Heart left ventricle (tissue), 16 donors: ENCODE data around the gene FOLR3. TPM values are rescaled to one million over a fixed set of nuclear protein-coding genes. Genes with fewer than 3 reads are reported as not detected.
"Not testable (repeated sequence)": the region's sequence is repeated elsewhere in the genome, so short reads cannot be mapped to it uniquely, and the experiment has no call there.

Experiments used
- ATAC-seq, 4 donors: fragments of 200-7000 bp; cut with Tn5 transposase; one replicate each; pipeline ENCODE4 v1.9.1; 2020 to 2022; ENCODE audit warnings: moderate library complexity in 4 of 4, mild to moderate bottlenecking in 3 of 4, moderate number of reproducible peaks in 1 of 4
- DNase-seq, 5 donors: peaks; one replicate each; pipeline ENCODE4 v3.0.0-alpha.2; 2020
- H3K27ac ChIP-seq, 12 donors: fragments of 200-600 bp; sonication (generic) in 4 of 12; one replicate each; pipeline versions ENCODE4 v1.5.0 to v1.8.0; 2016 to 2022; ENCODE audit warnings: mild to moderate bottlenecking in 2 of 12
- H3K27me3 ChIP-seq, 9 donors: fragments of 200-600 bp; sonication (generic) in 2 of 9; one replicate each; pipeline versions ENCODE4 v1.5.1 to v1.8.0; 2016 to 2022; ENCODE audit warnings: mild to moderate bottlenecking in 3 of 9
- H3K36me3 ChIP-seq, 9 donors: fragments of 200-600 bp; sonication (generic) in 2 of 9; one replicate each; pipeline versions ENCODE4 v1.5.0 to v1.8.0; 2018 to 2022; ENCODE audit warnings: mild to moderate bottlenecking in 2 of 9
- H3K4me1 ChIP-seq, 12 donors: fragments of 200-600 bp; sonication (generic) in 4 of 12; one replicate each; pipeline versions ENCODE4 v1.5.0 to v1.8.0; 2016 to 2022; ENCODE audit warnings: mild to moderate bottlenecking in 3 of 12
- H3K4me3 ChIP-seq, 12 donors: fragments of 200-600 bp; sonication (generic) in 4 of 12; one replicate each; pipeline versions ENCODE4 v1.5.0 to v1.8.0; 2017 to 2022; ENCODE audit warnings: mild to moderate bottlenecking in 9 of 12, moderate library complexity in 4 of 12
- H3K9me3 ChIP-seq, 12 donors: fragments of 200-600 bp; sonication (generic) in 4 of 12; one replicate each; pipeline versions ENCODE4 v1.5.0 to v1.8.0; 2016 to 2022; ENCODE audit warnings: mild to moderate bottlenecking in 1 of 12
- CTCF ChIP-seq, 12 donors: fragments of 200-600 bp; sonication (generic) in 4 of 12; IDR thresholded peaks; one replicate each; pipeline versions ENCODE4 v1.5.0 to v1.8.0; 2018 to 2022; ENCODE audit warnings: antibody characterized with exemption in 12 of 12, mild to moderate bottlenecking in 5 of 12
- POLR2A ChIP-seq, 2 donors: fragments of 450-650 bp; IDR thresholded peaks; one replicate each; pipeline ENCODE4 v1.6.1; 2017; ENCODE audit warnings: antibody characterized with exemption in 2 of 2, mild to moderate bottlenecking in 2 of 2, moderate library complexity in 2 of 2
- WGBS, 4 donors: extraction: QIAGEN DNeasy Blood & Tissue Kit in 2 of 4; methylation state at CpG; one replicate each; pipeline versions ENCODE4 v1.1.5 to v1.1.7; 2013 to 2018; 5-methylcytosine and 5-hydroxymethylcytosine counted together
- intact Hi-C, 10 donors: fragments of 100-400 bp; cut with DNase I; formaldehyde crosslinking; loops; one replicate each; pipeline versions ENCODE4 v1.11.1 to v1.14.2; 2022
- polyA plus RNA-seq, 2 donors: library from polyadenylated mRNA; stranded (reverse); fragments of 200-250 nt; gene quantifications; one replicate each; pipeline ENCODE4 v1.2.3, GENCODE V29; 2013
- total RNA-seq, 9 donors: library from RNA; depleted of rRNA in 2 of 9; stranded (reverse); fragments of >200 nt in 2 of 9; fragmentation: NEBNext Ultra II Directional in 3 of 9; extraction: Animal tissue kit (Norgen Biotek cat#: 25700) in 3 of 9; gene quantifications; one replicate each; pipeline versions ENCODE4 v1.1.0 to v1.2.4, GENCODE V29; 2016 to 2023
- donor health status: ischemic (EF 13 %, LVEDD 7.1; RV severe dilation, severe dysfunction).
- donor health status: healthy with polysubstance abuse.
- donor health status: DM: no; HTN: yes; CAD: no.
- donor health status: DM: no; HTN: no; CAD: no.
- donor health status: ischemic (EF 25% LVEDD 6.9; RV normal size, moderate dysfunction).
- donor health status: ischemic (EF 25% LVEDD 5.7; RV mildly dilated, moderate dysfunction).
- donor health status: healthy.
- donor health status: DM: yes; HTN: yes; CAD: no.
- donor health status: ischemic (EF 35%, LVEDD 5.7; RV mildly dilated, moderate dysfunction).
- donor health status: nonischemic (EF 11% LVEDD 7.7; RV severe dilation, severe dysfunction).
- donor health status: DM: yes; HTN: yes; CAD: no.
- donor health status: PGD.
- donor health status: ischemic (EF 29% LVEDD 5.4; RV normal size, mild dysfunction).
- donor health status: nonischemic (EF 23%, LVEDD 6.1; RV moderate dilation, normal function).

Gene FOLR3
- total and polyA plus RNA-seq, 11 donors, result 0.43 to 1.1 (median 0.85) TPM; not detected in 7

DNA sequence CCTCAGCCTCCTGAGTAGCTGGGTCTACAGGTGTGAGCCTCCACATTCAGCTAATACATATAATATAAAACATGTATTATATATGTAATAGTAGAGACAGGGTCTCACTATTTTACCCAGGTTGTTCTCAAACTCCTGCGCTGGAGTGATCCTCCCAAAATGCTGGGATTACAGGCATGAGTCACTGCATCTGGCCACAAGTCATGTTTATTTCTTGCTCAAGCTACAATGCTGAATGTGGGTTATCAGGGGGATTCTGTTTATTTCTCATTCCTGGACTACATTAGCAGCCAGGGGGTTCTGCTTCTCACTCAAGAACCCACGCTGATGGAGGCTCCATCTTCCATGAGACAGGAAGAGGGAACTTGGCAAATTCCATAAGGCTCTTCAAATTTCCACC lies 24.8 kb downstream of the FOLR3 start:
- 68 to 85% (median 76%) methylated on average over 2 of the region's 2 CpGs for WGBS, 4 donors
- Histone ChIP-seq H3K4me3 (no peak overlapping the region), H3K9me3 (no peaks in the 10 kb centered on the region), H3K36me3 (no peaks in the 10 kb centered on the region), H3K27ac (no peak overlapping the region), H3K4me1 (no peaks in the 10 kb centered on the region), H3K27me3 (peaks cover 0 to 20% (median 0%) of the 10 kb centered on the region in 9 donors)
- TF ChIP-seq POLR2A (IDR thresholded peaks at IDR 0.05) (no peak), CTCF (IDR thresholded peaks at IDR 0.05) (no peak)
- ATAC-seq (no peak), DNase-seq (no peak)
- intact Hi-C loops, result no loop called here

DNA sequence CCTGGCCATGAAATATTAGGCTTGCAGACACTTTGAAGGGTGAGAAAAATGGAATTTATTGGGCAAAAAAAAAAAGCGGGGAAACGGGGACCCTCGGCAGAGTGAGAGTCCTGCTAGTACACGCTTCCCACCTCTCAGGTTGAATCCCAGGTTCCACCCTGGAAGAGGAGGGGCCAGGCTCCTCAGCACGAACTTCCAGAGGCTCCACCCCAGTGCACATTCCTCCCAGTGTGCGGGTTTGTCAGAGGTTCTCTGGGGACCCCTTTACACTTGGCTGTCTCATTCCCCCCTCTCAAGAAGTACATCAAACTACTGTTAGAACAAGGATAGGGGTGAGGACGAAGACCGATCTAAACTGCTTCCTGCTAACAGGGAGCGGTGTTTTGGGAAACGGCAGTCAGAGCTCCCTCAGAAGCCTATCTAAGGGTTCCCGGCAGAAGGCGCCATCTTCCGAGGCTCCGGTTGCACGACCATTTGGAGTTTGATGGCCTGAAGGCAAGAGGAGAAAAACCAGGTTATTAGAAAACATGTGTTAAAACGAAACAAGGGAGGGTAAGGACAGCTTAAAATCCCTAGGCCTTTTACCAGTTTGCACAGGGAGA lies 27.5 kb downstream of the FOLR3 start:
- intact Hi-C loops, result no loop called here
- H3K4me3 ChIP-seq, result no peak overlapping the region
- H3K27me3 ChIP-seq, result peaks cover 0 to 20% (median 0%) of the 10 kb centered on the region in 9 donors
- H3K4me1 ChIP-seq, result no peaks in the 10 kb centered on the region
- no peak for ATAC-seq
- WGBS, 4 donors, result 77 to 81% (median 78%) methylated on average over 16 of the region's 16 CpGs
- DNase-seq, result no peak
- TF ChIP-seq POLR2A (IDR thresholded peaks at IDR 0.05), result no peak
- TF ChIP-seq CTCF (IDR thresholded peaks at IDR 0.05), result no peak
- no peaks in the 10 kb centered on the region for H3K36me3 ChIP-seq
- H3K27ac ChIP-seq, result no peak overlapping the region
- no peaks in the 10 kb centered on the region for H3K9me3 ChIP-seq

GRCh38 chr11:72164187-72164586 lies 28.7 kb downstream of the FOLR3 start:
- H3K27ac ChIP-seq, intact Hi-C loops, H3K36me3 ChIP-seq, H3K4me3 ChIP-seq, ATAC-seq, DNase-seq, H3K4me1 ChIP-seq, H3K9me3 ChIP-seq: not testable (repeated sequence)
- WGBS, 4 donors, result 45 to 90% (median 74%) methylated on average over 2 to 3 of the region's 3 CpGs
- H3K27me3 ChIP-seq, result peaks cover 0 to 17% (median 0%) of the 10 kb centered on the region in 9 donors

DNA sequence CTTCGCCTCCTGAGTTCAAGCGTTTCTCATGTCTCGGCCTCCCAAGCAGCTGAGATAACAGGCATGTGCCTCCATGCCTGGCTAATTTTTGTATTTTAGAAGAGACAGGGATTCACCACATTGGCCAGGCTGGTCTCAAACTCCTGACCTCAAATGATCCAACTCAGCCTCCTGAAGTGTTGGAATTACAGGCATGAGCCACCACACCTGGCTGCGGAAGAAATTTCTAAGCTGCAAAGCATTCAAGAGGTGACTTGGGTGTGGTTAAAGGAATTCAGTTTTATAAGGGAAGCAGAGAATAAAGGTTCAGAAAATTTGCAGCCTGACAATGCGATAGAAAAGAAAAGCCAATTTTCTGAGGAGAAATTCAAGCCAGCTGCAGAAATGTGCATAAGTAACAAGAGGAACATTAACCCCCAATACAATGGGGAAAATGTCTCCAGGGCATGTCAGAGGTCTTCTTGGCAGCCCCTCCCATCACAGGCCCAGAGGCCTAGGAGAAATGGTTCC lies 33.6 kb downstream of the FOLR3 start:
- DNase-seq, ATAC-seq, H3K36me3 ChIP-seq, H3K4me1 ChIP-seq, H3K9me3 ChIP-seq, intact Hi-C loops, H3K27me3 ChIP-seq, H3K27ac ChIP-seq, H3K4me3 ChIP-seq: not testable (repeated sequence)
- WGBS, 4 donors, result 93 to 96% (median 95%) methylated on average over 5 of the region's 5 CpGs

DNA sequence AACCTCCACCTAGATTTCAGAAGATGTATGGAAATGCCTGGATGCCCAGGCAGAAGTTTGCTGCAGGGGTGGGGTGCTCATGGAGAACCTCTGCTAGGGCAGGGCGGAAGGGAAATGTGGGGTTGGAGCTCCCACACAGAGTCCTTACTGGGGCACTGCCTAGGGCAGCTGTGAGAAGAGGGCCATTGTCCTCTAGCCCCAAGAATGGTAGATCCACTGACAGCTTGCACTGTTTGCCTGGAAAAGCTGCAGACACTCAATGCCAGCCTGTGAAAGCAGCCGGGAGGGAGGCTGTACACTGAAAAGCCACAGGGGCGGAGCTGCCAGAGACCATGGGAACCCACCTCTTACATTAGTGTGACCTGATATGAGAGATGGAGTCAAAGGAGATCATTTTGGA lies 34.2 kb downstream of the FOLR3 start:
- H3K9me3 ChIP-seq, H3K4me3 ChIP-seq, H3K4me1 ChIP-seq, H3K27me3 ChIP-seq, DNase-seq, ATAC-seq, intact Hi-C loops, H3K27ac ChIP-seq, H3K36me3 ChIP-seq: not testable (repeated sequence)
- 76 to 86% (median 81%) methylated on average over 3 of the region's 3 CpGs for WGBS, 4 donors

DNA sequence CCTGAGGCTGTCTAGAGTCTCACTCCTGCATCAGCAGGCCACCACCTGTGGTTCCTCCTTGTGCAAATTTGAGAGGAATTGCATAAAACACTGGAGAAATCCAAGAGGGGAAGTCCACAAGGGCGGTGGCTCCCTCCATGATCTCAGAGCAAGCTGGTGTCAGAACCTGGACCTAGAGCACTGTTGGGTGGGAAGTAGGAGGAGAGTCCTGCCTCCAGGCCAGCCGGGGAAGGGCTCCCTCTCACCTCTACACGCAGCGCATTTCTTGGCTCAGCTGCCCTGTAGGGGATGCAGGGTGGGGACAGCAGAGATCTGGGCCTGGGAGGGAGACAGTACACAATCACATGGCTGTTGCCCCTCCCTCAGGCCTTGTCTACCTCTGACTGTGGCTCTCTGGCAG lies 36.5 kb downstream of the FOLR3 start:
- H3K9me3 ChIP-seq, H3K4me1 ChIP-seq, H3K27ac ChIP-seq, H3K4me3 ChIP-seq, DNase-seq, H3K27me3 ChIP-seq, H3K36me3 ChIP-seq, intact Hi-C loops: not testable (repeated sequence)
- WGBS, 4 donors, result 44 to 69% (median 61%) methylated on average over 4 of the region's 4 CpGs
- peak in 1 of 4 donors; percentile 42 for ATAC-seq
